Measurements from ENCODE around the gene LMO1.

Gene LMO1

DNA sequence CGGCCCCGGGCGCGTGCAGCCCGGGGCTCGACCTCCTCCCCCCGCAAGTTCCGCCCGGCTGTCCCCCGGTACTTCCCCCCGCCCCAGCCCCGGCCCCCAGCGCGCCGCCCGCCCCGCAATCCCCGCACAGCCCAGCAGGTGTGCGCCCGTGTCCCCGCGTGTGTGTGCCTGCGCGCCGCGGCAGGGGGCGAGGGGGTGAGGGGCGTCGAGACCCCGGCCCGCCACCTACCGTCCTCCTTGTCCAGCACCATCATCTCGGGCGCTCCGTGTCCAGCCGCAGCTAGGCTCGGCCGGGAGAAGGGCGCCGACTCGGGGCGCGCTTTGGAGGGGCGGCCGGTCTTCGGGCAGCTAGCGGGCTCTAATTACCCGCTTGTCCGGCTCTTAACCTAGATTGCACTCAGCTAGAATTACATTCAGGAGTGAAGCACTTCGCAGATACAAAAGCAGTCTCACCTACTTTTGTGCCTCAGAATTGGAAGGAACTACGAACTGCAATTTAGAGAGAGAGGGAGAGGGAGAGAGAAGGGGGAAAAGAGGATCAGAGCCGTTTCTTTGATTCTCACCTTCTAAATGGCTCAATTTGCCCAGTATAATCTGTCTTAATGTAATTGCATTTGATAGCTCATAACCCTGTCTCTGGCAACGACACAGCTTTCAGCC is 439 bp downstream of the LMO1 start:
- peak; percentile 27 for DNase-seq

DNA sequence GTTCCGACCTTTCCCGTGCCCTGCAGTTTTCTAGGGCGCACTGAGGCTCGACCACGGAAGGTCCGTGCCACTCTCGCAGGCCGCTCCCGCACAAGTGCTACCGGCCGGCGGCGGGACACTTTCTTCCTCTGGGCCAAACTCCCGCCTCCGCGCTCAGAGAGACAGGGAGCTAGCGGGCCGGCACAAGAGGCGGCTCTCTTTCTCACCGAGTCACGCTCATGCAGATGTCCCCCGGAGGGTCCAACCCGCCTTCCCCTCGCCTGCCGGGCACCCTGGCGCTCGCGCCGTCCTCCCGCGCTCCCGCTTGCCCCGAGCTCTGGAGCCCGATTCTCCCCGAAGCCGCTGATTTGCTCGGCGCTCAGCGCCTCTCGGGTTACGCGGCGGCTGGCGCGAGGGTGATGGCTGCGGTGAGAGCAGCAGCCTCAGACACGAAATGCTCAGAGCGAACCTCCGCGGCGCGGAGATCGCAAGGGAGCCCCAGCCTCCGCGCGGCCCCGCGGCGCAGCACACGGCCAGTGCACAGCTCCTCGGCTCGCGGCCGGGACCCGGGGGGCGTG is 1.0 kb downstream of the LMO1 start:
- DNase-seq = peak; percentile 34

DNA sequence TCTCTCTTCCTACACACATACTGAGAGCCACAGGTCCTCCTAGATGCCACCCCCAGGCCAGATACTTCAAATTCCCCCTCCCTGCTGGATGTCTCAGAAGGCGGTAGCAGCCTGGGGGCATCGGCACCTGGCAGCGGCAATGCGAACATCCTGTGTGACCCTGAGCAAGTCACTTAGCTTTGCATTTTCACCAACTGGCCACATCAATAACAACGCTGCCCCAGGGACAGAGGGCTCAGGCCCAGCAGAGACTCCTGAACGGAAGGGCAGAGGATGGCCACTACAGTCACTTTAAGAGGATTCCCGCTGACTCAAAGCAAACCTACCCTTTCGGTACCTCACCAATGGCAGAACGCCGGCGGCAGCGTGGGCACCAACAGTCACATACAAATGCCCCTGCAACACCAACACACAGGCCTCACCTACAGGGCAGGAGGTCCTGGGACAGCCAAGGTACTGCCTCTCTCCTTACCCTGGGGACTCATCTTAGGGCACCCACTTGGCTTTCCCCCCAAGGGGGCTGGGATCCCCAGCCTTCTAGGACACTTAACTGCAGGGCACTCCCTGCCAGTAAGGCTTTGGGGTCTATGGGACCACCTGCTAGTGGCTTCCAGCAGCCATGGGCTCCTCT is 1.6 kb downstream of the LMO1 start:
- DNase-seq = no peak

DNA sequence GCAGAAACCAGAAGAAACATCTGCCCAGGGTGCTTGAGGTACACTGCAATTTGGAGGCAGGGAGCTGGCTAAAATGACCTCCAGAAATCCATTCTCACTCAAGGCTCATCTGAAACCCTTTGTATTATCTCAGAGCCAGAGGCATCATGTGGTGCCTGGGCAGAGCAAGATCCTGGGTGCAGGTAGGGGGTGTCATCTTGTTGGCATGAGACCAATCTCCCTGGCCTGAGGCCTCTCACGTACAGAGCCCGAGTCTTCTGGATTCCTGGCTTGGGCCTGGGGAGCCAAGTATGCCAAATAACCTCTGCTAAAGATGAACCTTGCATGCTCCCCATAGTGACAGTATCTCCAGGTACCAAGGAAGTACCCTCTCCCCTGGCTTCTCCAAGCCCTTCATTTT is 2.4 kb downstream of the LMO1 start:
- DNase-seq = peak; percentile 15

DNA sequence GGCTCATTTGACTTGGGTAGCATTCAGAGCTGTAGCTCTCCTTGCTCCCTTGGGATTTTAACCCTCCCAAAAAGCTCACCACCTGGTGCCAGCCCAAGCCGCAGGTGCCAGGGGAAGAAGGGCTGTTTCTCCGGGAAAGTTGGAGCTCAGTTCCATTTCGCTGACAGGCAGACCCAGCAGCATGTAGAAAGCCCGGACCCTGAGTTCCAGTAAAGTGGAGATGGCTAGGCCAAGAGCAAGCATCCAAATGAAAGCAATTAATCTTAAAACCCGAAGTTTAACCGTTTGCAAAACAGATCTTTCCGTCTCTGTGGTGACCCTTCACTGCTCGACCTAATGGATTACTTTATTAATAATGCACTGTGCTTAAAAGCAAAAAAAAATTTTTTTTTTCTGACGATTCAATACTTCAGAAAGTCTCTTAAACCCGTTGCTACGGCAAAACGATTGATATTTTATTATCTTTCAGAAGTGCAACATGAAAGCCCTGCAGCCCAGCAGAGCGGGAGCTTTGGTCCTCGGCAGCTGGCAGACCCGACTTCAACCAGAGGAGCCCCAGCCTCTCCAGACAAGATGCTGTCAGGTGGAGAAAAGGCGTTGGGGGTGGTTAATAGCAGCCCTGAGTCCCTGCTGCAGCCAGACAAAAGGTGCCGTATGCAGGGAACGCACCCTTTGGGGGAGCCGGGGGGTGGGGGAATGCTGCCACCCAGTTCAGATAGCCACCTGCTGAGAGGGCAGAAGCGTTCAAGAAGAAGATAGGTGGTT is 3.3 kb downstream of the LMO1 start:
- DNase-seq = peak; percentile 24

DNA sequence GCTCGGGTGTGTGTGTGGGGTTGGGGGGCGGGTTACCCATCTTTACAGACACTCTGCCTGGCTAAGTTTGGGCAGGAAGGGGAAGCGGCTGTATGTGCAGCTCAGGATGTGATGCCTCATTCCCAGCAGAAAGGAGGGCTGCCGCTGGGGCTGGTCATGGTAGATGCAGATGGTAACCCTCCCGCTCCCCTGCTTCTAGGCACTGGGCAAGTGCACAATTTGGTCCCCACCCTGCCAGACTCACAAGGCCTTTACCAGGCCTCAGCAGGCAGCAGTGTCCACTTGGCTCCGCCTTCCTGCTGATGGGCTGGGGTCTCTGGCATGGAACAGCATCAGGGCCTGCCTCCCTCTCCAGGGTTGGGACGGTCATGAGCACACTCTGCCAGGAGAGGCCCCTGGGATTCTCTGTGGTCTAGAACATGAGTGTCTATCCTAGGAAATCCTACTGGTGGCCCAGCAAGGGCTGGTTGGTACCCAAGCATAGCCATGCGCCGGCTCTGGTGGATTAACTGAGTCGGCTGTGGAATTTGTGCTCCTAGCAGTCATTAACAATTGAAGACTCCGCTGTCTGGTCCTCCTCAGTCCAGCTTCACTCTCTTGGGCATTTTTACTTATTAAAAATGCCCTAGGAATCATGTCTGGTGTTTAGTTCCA is 4.2 kb downstream of the LMO1 start:
- DNase-seq = peak; percentile 7

DNA sequence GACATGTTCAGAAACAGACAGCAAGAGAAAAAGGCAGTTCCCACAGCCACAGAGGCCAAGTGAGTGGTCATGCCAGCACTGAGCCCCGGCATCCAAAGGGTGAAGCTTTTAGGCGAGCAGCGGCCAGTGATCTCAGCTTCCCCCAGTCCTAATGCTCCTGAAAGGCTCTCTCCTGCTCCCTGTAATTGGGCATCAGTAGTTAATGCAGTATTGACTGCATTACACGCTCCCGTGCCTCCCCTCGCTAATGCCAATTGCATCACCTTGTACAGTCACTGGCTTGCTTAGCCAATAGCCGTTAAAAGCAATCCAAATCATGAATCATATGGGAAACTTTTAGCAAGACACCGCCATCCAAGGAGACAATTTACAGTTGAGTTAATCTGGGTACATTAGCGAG is 4.9 kb downstream of the LMO1 start:
- peak; percentile 18 for DNase-seq

DNA sequence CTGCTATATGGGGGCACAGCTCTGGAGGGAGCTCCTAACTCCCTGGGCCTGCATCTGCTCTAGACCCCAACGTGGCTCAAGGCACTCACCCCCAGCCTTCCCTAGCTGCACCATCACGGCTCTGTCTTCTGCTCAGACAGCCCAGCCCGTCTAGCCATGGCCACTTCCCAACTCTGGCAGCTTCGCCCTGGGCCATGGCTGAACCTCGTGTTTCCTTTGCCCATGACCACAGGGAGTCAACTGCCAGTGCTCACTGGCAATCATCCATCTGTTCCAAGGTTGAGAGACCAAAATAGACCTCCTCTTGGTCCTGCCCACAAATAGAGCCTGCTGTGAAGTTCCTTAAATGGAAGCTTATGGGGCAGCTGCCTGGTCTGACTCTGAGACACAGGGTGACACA is 5.4 kb downstream of the LMO1 start:
- DNase-seq = peak; percentile 2

DNA sequence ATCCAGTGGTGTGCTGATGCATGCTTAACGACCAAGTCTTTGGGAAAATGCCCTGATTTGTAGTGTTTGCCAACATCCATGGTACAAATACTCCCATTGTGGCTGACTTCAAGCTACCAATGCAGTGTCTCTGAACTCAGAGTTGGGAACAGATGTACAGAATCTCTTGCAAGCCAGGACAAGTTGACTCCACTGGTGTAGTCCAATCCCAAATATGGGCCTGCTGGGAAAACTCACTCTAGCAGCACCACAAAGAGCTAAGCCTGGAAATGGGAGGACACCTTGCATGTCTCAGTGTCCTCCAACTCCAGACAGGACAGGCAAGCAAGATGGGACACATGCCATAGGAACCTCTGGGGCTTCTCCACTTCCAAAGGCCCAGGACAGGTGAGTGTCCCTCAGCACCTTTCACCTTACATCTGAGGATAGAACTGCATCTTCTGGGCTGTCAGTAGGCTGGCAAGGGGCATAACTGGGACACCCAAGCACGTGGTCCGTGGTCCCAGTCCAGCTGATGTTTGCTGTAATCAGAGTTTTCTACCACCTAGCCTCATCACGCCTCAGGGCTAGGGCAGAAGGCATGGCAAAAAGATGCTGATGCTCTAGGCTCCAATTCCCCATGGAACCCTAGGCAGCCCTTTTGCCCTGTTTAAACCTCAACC is 6.5 kb downstream of the LMO1 start:
- DNase-seq = no peak

DNA sequence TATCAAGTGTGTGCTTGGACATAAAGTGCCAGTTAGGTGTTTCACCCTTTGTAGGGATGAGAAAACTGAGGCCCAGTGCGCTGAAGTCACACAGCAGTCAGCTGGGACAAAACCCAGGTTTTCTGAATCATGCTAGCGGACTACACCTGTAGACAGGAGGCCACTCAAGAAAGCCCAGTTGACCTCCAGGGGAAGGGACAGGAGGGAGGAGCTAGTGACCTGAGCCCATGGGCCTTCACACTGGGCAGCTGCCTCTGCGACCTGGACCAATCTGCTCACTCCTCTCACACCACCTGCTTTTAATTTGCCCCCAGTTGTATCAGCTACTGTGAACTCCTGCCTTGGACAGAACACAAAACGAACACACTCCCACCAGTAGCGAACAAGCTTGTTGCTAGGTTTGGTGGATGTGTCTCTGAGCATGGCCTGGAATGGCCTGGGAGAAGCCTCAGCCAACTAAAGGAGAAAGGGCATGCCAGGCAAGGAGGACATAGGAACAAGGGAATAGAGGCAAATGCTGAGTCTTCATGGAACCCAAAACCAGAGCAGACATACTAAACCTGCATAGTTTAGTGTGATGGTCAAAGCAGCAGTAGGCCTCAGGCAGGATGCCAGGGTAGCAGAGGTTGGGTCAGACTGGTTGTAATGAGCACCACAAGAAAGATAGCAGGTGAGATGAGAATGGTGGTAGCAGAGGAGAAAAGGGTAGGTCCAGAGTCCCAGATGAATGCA is 7.2 kb downstream of the LMO1 start:
- DNase-seq = no peak

DNA sequence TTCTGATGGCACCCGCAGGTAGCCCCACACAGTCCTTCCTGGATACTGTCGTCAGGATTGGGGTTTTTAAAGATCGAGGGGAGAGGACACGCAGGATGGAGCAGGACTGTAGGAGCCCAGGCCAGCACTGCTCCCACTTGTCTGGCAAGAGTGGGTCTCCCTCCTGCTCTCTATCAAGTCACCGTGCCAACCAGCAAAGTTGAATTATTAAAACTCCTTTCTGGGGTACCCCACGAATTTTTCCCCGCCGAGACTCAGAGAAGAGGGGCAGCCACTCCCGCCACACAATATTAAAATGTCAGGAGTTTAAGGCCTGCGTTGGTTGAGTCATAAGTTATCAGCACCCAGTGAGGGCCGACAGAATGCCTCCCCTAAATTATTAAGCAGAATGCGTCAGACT is 10.1 kb downstream of the LMO1 start:
- DNase-seq = no peak

DNA sequence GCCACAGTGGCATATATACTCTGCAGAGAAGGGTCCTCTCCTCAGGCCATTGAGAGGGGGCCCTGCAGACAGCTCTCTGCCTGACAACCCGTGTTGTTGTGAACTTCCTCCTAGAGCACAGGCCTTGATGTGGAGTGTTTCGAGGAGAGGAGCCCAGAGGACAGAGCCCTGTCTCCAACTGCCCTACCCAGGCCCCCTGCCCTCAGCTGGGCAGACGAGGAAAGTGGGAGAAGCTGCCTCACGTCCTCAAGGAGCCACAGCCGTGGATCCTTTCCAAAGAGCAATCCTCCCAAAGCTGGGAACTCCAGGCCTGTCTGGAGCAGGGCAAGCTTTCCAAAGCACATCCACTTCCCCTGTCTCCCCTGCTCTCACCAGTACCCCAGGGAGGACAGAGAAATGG is 10.7 kb downstream of the LMO1 start:
- no peak for DNase-seq

DNA sequence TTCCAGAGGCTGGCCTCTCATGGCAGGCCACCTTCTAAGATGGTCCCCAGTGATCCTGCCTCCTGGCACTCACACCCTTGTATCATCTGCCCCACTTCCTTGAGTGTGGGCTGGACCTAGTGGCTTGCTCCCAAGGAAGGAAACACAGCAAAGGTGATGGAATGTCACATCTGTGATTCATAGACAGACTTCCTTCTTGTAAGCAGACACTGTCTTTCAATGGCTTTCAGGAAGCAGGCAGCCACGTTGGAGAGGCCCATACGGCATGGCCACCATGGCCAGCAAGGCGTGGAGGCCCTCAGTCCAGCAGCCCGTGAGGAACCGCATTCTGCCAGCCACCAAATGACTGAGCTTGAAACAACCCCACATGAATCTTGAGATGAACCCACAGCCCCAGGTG is 11.3 kb downstream of the LMO1 start:
- DNase-seq = peak; percentile 3

DNA sequence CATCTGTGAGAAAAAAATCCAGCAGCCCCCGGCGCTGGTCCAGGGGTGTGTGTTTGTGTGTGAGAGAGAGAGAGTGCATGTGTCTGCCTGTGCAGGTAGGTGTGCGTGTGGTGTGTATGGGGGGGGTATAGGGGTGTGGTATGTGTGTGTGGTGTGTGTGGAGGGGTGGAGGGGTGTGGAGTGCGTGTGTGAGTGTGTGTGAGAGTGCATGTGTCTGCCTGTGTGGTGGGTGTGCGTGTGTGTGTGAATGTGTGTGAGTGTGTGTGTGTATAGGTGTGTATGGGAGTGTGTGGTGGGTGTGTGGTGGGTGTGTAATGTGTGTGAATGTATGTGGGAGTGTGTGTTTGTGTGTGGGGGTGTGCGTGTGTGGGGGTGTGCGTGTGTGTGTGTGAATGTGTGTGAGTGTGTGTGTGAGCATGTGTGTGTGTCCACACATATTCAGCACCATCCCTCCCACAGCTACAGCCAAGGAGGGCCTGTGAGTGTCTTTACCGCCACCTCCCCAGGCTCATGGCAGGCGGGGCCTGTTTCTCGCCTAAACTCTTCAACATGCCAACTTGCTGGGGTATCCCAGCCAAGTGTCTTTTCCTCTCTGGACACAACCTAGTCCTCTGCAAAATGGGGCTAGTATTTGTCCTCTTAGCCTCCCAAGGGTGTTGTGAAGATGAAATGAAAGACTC is 11.9 kb downstream of the LMO1 start:
- DNase-seq = peak; percentile 9

DNA sequence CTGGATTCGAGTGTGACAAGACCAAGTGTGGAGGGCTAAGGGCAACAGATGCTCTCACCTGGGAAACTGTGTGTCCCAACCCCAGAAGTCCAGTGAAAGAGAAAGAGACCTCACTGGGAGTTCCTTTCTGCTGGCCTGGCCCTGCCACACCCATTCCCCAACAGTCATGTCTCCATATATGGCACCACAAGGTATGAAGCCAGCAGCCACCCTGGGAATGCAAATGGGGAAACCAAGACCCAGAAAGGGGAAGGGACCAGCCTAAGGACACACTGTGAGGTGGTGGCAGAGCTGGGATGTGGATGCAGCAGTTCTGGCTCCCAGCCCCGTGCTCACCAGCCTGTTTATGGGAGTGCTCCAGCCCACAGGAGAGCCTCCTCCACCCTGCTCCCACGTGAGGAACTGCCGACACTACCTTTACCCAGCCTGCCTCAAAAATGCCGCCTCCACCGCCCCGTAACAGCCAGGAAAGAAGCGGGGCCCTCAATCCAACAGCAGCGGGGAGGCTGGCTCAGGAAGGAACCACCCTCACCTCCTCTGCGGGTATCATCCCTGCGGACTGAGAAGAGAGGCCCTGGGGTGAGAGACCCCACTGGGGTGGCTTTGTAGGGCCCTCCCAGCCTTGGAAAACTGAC is 12.6 kb downstream of the LMO1 start:
- peak; percentile 19 for DNase-seq

DNA sequence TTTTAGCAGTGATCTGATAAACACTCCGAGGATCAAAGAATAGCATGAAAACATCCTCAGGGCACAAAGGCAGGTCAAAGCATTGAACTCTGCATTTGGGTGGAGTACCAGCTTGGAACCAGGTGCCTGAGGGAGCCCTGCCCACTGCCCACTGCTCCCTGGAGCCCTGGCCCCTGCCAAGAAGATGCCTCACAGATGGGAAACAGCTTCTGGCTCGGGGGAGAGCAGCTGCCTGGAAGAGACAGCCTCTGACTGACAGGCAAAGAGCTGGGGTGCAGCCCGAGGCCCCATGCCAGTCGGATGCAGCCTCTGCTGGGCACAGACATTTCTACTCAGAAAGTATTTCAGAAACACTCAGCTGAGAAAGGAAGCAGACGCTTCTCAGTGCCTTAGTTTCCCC is 13.2 kb downstream of the LMO1 start:
- DNase-seq = no peak

DNA sequence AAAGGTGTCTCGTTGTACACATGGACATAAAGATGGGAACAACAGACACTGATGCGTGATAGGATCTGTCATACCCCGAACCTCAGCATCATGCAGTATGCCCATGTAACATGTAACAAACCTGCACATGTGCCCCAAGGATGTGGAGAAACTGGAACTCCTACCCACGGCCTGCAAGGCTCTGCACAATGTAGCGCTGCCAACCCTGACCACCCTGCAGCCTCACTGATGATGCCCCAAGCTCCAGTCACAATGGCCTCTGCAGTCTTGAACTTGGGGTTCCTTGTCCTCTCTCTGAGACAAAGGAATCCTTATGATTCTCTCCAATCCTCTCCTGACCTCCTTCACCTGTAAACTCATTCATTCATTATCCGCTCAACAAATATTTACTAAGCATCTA is 14.2 kb downstream of the LMO1 start:
- DNase-seq = no peak

DNA sequence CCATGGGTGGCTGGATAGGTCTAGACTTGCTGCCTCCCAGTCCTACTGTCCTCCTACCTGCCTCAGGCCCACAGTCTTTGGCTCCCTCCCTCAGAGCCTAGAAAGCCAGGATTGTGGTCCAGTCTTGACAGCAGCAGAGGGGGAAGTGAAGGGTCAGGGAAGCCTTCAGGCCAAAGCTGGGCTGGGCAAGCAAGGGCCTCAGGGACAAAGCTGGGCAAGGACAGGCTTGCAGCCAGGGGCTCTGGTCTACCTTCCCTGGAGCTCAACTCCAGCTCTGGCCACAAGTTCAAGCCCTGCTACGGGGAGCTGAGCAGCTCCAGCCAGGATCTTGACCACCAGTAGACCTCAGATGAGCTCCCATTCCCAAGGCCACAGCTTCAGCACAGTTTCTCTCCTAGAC is 14.9 kb downstream of the LMO1 start:
- no peak for DNase-seq

DNA sequence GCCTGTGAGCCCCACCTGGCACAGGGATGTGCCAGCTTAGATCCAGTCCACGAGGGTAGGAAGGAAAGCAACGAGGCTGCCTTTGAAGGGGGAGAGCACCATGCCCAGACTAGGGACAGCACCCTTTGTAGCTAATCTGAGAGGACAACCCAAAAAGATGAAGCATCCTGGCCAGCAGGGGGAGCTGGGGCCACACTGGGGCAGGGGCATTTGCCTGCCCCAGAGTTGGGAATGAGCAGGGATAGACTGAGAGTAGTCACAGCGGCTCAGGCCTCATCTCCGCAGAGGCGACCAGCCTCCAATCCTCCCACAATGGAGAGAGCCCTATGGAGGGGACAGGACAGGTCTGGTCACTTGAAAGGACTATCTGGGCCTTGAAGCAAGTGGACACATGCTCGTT is 16.4 kb downstream of the LMO1 start:
- DNase-seq = no peak

DNA sequence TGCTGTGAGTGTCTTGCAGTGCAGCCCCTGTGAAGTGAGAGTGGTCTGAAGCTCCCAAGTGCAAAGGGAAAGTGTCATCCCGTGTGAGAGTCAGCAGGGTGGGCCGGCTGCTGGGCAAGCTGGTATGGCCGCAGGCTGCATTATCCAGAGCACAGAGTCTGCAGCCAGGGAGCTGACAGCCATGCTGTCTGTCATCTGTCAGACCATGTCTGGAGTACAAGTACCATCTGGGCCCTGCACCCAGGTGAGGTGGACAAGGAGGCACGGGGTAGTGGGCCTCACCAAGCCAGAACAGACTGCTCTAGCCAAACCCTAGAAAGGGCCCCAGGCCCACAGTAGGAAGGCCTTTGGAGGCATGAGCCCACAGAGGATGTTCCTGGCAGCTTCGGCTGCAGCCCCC is 20.2 kb downstream of the LMO1 start:
- DNase-seq = no peak

Measured in activated CD4-positive, CD25-positive, alpha-beta regulatory T cell treated with anti-CD3 and anti-CD28 coated beads, Interleukin-2, amount 50 U/mL, for 72 hours (primary cell).